ENCODE results near the gene ANKRD55.

DNA sequence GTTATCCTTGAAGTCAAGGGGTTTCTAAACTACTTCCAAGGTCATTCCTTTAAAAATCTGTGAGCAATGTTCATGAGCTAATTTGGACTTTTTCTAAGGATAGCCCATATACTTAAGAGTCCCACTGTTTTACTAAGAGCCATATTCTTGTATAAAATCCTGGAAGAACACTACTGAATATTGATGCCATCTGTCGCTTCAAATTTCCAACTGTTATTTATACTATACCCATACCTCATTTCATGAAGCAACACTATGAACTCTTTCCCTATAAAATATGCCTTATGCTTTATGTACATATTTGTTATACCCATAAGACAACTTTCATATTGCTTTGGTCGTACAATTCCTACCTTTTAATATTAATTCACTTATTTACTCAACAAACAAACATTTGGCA, 12.4 kb upstream of the ANKRD55 start:
- TF ChIP-seq, protein P1, sequence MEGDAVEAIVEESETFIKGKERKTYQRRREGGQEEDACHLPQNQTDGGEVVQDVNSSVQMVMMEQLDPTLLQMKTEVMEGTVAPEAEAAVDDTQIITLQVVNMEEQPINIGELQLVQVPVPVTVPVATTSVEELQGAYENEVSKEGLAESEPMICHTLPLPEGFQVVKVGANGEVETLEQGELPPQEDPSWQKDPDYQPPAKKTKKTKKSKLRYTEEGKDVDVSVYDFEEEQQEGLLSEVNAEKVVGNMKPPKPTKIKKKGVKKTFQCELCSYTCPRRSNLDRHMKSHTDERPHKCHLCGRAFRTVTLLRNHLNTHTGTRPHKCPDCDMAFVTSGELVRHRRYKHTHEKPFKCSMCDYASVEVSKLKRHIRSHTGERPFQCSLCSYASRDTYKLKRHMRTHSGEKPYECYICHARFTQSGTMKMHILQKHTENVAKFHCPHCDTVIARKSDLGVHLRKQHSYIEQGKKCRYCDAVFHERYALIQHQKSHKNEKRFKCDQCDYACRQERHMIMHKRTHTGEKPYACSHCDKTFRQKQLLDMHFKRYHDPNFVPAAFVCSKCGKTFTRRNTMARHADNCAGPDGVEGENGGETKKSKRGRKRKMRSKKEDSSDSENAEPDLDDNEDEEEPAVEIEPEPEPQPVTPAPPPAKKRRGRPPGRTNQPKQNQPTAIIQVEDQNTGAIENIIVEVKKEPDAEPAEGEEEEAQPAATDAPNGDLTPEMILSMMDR (conservative IDR thresholded peaks at IDR 0.05 in 1 of 2, IDR thresholded peaks at IDR 0.05 in 1 of 2; ENCODE audit: low read depth in 1 of 2, low read length in 2 of 2): no peak
- no peak for TF ChIP-seq EZH2 (IDR thresholded peaks at IDR 0.05; ENCODE audit: low read length, missing control alignments)

All from fibroblast of lung (primary cell).